ENCODE data around the gene ADAM22.

DNA sequence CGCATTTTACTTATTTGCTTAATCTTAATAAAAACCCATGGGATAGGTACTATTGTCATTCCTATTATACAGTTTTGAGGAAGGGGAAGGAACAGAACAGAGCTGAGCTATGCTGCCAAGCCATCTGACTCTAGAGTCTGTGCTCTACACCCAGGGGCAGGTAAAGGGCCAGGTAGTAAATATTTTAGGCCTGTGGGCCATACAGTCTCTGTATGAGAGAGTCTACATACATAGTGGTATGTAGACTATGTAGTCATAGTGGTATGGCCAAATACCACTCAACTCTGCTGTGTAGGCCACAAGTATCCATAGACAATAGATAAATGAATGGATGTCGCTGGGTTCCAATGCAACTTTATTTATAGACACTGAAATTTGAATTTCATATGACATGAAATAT is 289.2 kb downstream of the ADAM22 start:
- TF ChIP-seq EZH2phosphoT487 (IDR thresholded peaks at IDR 0.05; ENCODE audit: borderline replicate concordance, low read depth) = no peak
- TF ChIP-seq, protein P1, sequence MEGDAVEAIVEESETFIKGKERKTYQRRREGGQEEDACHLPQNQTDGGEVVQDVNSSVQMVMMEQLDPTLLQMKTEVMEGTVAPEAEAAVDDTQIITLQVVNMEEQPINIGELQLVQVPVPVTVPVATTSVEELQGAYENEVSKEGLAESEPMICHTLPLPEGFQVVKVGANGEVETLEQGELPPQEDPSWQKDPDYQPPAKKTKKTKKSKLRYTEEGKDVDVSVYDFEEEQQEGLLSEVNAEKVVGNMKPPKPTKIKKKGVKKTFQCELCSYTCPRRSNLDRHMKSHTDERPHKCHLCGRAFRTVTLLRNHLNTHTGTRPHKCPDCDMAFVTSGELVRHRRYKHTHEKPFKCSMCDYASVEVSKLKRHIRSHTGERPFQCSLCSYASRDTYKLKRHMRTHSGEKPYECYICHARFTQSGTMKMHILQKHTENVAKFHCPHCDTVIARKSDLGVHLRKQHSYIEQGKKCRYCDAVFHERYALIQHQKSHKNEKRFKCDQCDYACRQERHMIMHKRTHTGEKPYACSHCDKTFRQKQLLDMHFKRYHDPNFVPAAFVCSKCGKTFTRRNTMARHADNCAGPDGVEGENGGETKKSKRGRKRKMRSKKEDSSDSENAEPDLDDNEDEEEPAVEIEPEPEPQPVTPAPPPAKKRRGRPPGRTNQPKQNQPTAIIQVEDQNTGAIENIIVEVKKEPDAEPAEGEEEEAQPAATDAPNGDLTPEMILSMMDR (IDR thresholded peaks at IDR 0.05) = no peak
- TF ChIP-seq MAX (IDR thresholded peaks at IDR 0.05; ENCODE audit: low read depth) = no peak
- no peak for TF ChIP-seq EP300 (IDR thresholded peaks at IDR 0.05; ENCODE audit: borderline replicate concordance in 1 of 2, low read depth in 1 of 2, low read length in 1 of 2)
- TF ChIP-seq NFIC (IDR thresholded peaks at IDR 0.05; ENCODE audit: borderline replicate concordance) = no peak
- TF ChIP-seq, protein P2, sequence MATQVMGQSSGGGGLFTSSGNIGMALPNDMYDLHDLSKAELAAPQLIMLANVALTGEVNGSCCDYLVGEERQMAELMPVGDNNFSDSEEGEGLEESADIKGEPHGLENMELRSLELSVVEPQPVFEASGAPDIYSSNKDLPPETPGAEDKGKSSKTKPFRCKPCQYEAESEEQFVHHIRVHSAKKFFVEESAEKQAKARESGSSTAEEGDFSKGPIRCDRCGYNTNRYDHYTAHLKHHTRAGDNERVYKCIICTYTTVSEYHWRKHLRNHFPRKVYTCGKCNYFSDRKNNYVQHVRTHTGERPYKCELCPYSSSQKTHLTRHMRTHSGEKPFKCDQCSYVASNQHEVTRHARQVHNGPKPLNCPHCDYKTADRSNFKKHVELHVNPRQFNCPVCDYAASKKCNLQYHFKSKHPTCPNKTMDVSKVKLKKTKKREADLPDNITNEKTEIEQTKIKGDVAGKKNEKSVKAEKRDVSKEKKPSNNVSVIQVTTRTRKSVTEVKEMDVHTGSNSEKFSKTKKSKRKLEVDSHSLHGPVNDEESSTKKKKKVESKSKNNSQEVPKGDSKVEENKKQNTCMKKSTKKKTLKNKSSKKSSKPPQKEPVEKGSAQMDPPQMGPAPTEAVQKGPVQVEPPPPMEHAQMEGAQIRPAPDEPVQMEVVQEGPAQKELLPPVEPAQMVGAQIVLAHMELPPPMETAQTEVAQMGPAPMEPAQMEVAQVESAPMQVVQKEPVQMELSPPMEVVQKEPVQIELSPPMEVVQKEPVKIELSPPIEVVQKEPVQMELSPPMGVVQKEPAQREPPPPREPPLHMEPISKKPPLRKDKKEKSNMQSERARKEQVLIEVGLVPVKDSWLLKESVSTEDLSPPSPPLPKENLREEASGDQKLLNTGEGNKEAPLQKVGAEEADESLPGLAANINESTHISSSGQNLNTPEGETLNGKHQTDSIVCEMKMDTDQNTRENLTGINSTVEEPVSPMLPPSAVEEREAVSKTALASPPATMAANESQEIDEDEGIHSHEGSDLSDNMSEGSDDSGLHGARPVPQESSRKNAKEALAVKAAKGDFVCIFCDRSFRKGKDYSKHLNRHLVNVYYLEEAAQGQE (IDR thresholded peaks at IDR 0.05; ENCODE audit: low read depth, low read length) = no peak
- TF ChIP-seq MXI1 (IDR thresholded peaks at IDR 0.05; ENCODE audit: low read depth, low read length) = no peak
- no peak for TF ChIP-seq RCOR1 (IDR thresholded peaks at IDR 0.05; ENCODE audit: low read length)
- TF ChIP-seq POLR2AphosphoS5 (IDR thresholded peaks at IDR 0.05; ENCODE audit: low read depth, low read length) = no peak
- no peak for TF ChIP-seq CHD2 (IDR thresholded peaks at IDR 0.05; ENCODE audit: low read length, partially characterized antibody)
- no peak for TF ChIP-seq FOXM1 (IDR thresholded peaks at IDR 0.05; ENCODE audit: low read depth)
- no peak for TF ChIP-seq RAD21 (IDR thresholded peaks at IDR 0.05; ENCODE audit: low read length)

Measured in SK-N-SH (cell line).